NT2/D1 (cell line): ENCODE results near the gene RREB1.

Source experiments
- DNase-seq: peaks from one replicate; pipeline ENCODE4 v3.0.0-alpha.2; 2011; ENCODE audit warnings: low read depth, low spot score
- H3K27me3 ChIP-seq: 2 replicates; pipeline ENCODE4 v1.6.0; 2011; ENCODE audit warnings: mild to moderate bottlenecking; ENCODE audit not compliant: insufficient read length, insufficient read depth
- H3K36me3 ChIP-seq: 2 replicates; pipeline ENCODE4 v1.6.1; 2011; ENCODE audit warnings: mild to moderate bottlenecking, low read length, mixed read lengths; ENCODE audit not compliant: insufficient read depth, insufficient read length
- H3K4me1 ChIP-seq: 2 replicates; pipeline ENCODE4 v1.5.1; 2011; ENCODE audit not compliant: insufficient read depth, insufficient read length
- H3K4me3 ChIP-seq: 2 replicates; pipeline ENCODE4 v1.5.1; 2011; ENCODE audit warnings: low read depth; ENCODE audit not compliant: insufficient read length
- H3K9ac ChIP-seq: 2 replicates; pipeline ENCODE4 v1.6.0; 2011; ENCODE audit warnings: low read depth; ENCODE audit not compliant: insufficient read length
- H3K9me3 ChIP-seq: 2 replicates; pipeline ENCODE4 v1.5.1; 2011; ENCODE audit warnings: mild to moderate bottlenecking, low read length; ENCODE audit not compliant: insufficient read depth
- SUZ12 ChIP-seq: IDR thresholded peaks from 2 replicates; pipeline ENCODE4 v1.6.1; 2011; ENCODE audit not compliant: insufficient read length, insufficient read depth; ENCODE audit errors: extremely low read depth
- YY1 ChIP-seq: IDR thresholded peaks from 2 replicates; pipeline ENCODE4 v1.6.1; 2011; ENCODE audit not compliant: insufficient read length, insufficient read depth
- ZNF274 ChIP-seq: IDR thresholded peaks from 2 replicates; pipeline ENCODE4 v1.6.1; 2011; ENCODE audit warnings: mild to moderate bottlenecking, low read depth, low read length

RREB1 gene

GRCh38 chr6:7214468-7214867 lies 106.7 kb downstream of the RREB1 start:
- no peak for TF ChIP-seq SUZ12
- TF ChIP-seq ZNF274 = no peak
- no peak for TF ChIP-seq YY1
- no peak for DNase-seq
- Histone ChIP-seq H3K4me3 (no peak overlapping the region), H3K27me3 (no peaks in the 10 kb centered on the region), H3K4me1 (no peaks in the 10 kb centered on the region), H3K36me3 (peaks cover 63% of the 10 kb centered on the region), H3K9me3 (no peaks in the 10 kb centered on the region), H3K9ac (no peak overlapping the region)

- Histone ChIP-seq H3K27me3 (no peaks in the 10 kb centered on the region), H3K9me3 (no peaks in the 10 kb centered on the region), H3K4me1 (no peaks in the 10 kb centered on the region), H3K4me3 (no peak overlapping the region), H3K9ac (no peak overlapping the region), H3K36me3 (peaks cover 69% of the 10 kb centered on the region)
- DNase-seq = no peak
- TF ChIP-seq ZNF274 (no peak), SUZ12 (no peak), YY1 (no peak)
Observed at GRCh38 chr6:7215131-7215530, 107.4 kb downstream of the RREB1 start.

- Histone ChIP-seq H3K4me1 (no peaks in the 10 kb centered on the region), H3K9me3 (no peaks in the 10 kb centered on the region), H3K27me3 (no peaks in the 10 kb centered on the region), H3K36me3 (peaks cover 66% of the 10 kb centered on the region), H3K9ac (no peak overlapping the region), H3K4me3 (no peak overlapping the region)
- no peak for TF ChIP-seq YY1
- no peak for TF ChIP-seq SUZ12
- no peak for TF ChIP-seq ZNF274
- DNase-seq = no peak
Observed at GRCh38 chr6:7215798-7216231, 108.1 kb downstream of the RREB1 start.

- no peak for DNase-seq
- H3K27me3 ChIP-seq = no peaks in the 10 kb centered on the region
- no peak overlapping the region for H3K9ac ChIP-seq
- no peaks in the 10 kb centered on the region for H3K9me3 ChIP-seq
- H3K4me3 ChIP-seq = no peak overlapping the region
- H3K36me3 ChIP-seq = peaks cover 60% of the 10 kb centered on the region
- no peaks in the 10 kb centered on the region for H3K4me1 ChIP-seq
- TF ChIP-seq ZNF274 (no peak), YY1 (no peak), SUZ12 (no peak)
Observed at GRCh38 chr6:7216941-7217621, 109.3 kb downstream of the RREB1 start.

- DNase-seq = no peak
- no peak overlapping the region for H3K4me3 ChIP-seq
- H3K36me3 ChIP-seq = peaks cover 54% of the 10 kb centered on the region
- no peak overlapping the region for H3K9ac ChIP-seq
- H3K9me3 ChIP-seq = no peaks in the 10 kb centered on the region
- TF ChIP-seq SUZ12 (no peak), YY1 (no peak), ZNF274 (no peak)
- H3K27me3 ChIP-seq = no peaks in the 10 kb centered on the region
- H3K4me1 ChIP-seq = no peaks in the 10 kb centered on the region
Observed at GRCh38 chr6:7218406-7218988, 110.7 kb downstream of the RREB1 start.

- Histone ChIP-seq H3K4me1 (no peaks in the 10 kb centered on the region), H3K9ac (no peak overlapping the region), H3K9me3 (no peaks in the 10 kb centered on the region), H3K27me3 (no peaks in the 10 kb centered on the region), H3K4me3 (no peak overlapping the region), H3K36me3 (peaks cover 47% of the 10 kb centered on the region)
- TF ChIP-seq ZNF274 (no peak), YY1 (no peak), SUZ12 (no peak)
- no peak for DNase-seq
Observed at GRCh38 chr6:7219310-7219709, 111.5 kb downstream of the RREB1 start.

GRCh38 chr6:7222197-7222596 lies 114.4 kb downstream of the RREB1 start:
- TF ChIP-seq ZNF274 (no peak), SUZ12 (no peak), YY1 (no peak)
- Histone ChIP-seq H3K4me1 (no peaks in the 10 kb centered on the region), H3K27me3 (no peaks in the 10 kb centered on the region), H3K4me3 (no peak overlapping the region), H3K9me3 (no peaks in the 10 kb centered on the region), H3K36me3 (peaks cover 46% of the 10 kb centered on the region), H3K9ac (no peak overlapping the region)
- DNase-seq = no peak
